Upper lobe of right lung (tissue), 1 donor: Measurements from ENCODE around the gene BCL11B. TPM values are rescaled to one million over a fixed set of nuclear protein-coding genes. Genes with fewer than 3 reads are reported as not detected.
"Not testable (repeated sequence)": the region's sequence is repeated elsewhere in the genome, so short reads cannot be mapped to it uniquely, and the experiment has no call there.

ENCODE experiments used
- ATAC-seq: fragments of 200-7000 bp; cut with Tn5 transposase; one replicate; pipeline ENCODE4 v1.9.1; 2020; ENCODE audit warnings: mild to moderate bottlenecking, moderate library complexity
- DNase-seq: peaks from one replicate; pipeline ENCODE4 v3.0.0-alpha.2; 2020
- H3K27ac ChIP-seq: fragments of 200-600 bp; one replicate; pipeline ENCODE4 v1.8.0; 2022
- H3K27me3 ChIP-seq: fragments of 200-600 bp; one replicate; pipeline ENCODE4 v1.8.0; 2022; ENCODE audit warnings: mild to moderate bottlenecking
- H3K36me3 ChIP-seq: fragments of 200-600 bp; one replicate; pipeline ENCODE4 v1.8.0; 2022
- H3K4me1 ChIP-seq: fragments of 200-600 bp; one replicate; pipeline ENCODE4 v1.8.0; 2022
- H3K4me3 ChIP-seq: fragments of 200-600 bp; one replicate; pipeline ENCODE4 v1.8.0; 2022; ENCODE audit warnings: mild to moderate bottlenecking
- H3K9me3 ChIP-seq: fragments of 200-600 bp; one replicate; pipeline ENCODE4 v1.8.0; 2022
- intact Hi-C: fragments of 100-400 bp; cut with DNase I; formaldehyde crosslinking; loops from one replicate; pipeline ENCODE4 v1.11.0; 2022
- total RNA-seq: library from RNA; stranded (reverse); fragmentation: NEBNext Ultra II Directional; extraction: Animal tissue kit (Norgen Biotek cat#: 25700); gene quantifications from one replicate; pipeline ENCODE4 v1.2.1, GENCODE V29; 2021
- TF ChIP-seq, protein P1 (sequence below): fragments of 200-600 bp; IDR thresholded peaks from one replicate; pipeline ENCODE4 v1.8.0; 2022; ENCODE audit warnings: antibody characterized with exemption
- donor health status: DM: no; HTN: yes; CAD: no; lungs with severe emphysema.

Gene BCL11B
- total RNA-seq, 1 donor from 2014 or later = 2.4 TPM

DNA sequence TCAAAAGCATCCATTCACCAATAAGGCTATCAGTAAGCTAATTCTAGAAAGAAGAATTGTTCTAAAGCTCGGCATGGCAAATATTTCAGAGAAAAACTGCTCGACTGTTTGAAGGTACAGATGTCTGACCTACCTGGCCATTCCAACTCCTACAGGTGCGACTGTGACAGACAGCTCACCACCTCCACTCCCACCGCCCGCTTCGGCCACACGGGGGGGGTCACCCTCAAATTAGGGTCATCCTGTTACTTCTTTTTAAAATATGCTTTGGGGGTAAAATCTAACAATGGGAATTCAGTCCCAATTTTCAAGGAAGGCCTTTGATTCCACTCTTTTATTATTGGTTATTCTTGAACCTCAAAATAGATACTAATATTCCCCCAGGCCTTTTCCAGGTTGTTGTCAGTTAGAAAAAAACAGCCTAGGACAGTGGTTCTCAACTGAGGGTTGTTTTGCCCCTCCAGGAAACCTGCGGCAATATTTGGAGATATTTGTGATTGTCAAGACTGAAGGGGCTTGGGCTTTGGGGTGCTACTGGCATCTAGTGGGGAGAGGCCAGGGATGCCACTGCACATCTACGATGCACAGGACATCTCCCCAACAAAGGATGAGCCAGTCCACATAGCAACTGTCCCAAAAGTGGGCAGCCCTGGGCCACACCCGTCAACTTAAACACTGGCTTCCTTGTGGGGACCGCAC, 81.2 kb downstream of the BCL11B start:
- no peaks in the 10 kb centered on the region for H3K36me3 ChIP-seq
- H3K27me3 ChIP-seq = no peaks in the 10 kb centered on the region
- DNase-seq (no peak), ATAC-seq (no peak)
- H3K4me3 ChIP-seq = no peak overlapping the region
- H3K9me3 ChIP-seq = no peaks in the 10 kb centered on the region
- TF ChIP-seq, protein P1, sequence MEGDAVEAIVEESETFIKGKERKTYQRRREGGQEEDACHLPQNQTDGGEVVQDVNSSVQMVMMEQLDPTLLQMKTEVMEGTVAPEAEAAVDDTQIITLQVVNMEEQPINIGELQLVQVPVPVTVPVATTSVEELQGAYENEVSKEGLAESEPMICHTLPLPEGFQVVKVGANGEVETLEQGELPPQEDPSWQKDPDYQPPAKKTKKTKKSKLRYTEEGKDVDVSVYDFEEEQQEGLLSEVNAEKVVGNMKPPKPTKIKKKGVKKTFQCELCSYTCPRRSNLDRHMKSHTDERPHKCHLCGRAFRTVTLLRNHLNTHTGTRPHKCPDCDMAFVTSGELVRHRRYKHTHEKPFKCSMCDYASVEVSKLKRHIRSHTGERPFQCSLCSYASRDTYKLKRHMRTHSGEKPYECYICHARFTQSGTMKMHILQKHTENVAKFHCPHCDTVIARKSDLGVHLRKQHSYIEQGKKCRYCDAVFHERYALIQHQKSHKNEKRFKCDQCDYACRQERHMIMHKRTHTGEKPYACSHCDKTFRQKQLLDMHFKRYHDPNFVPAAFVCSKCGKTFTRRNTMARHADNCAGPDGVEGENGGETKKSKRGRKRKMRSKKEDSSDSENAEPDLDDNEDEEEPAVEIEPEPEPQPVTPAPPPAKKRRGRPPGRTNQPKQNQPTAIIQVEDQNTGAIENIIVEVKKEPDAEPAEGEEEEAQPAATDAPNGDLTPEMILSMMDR = no peak
- H3K4me1 ChIP-seq = peaks cover 16% of the 10 kb centered on the region
- intact Hi-C loops = no loop called here
- H3K27ac ChIP-seq = peak overlapping the region; percentile 17

DNA sequence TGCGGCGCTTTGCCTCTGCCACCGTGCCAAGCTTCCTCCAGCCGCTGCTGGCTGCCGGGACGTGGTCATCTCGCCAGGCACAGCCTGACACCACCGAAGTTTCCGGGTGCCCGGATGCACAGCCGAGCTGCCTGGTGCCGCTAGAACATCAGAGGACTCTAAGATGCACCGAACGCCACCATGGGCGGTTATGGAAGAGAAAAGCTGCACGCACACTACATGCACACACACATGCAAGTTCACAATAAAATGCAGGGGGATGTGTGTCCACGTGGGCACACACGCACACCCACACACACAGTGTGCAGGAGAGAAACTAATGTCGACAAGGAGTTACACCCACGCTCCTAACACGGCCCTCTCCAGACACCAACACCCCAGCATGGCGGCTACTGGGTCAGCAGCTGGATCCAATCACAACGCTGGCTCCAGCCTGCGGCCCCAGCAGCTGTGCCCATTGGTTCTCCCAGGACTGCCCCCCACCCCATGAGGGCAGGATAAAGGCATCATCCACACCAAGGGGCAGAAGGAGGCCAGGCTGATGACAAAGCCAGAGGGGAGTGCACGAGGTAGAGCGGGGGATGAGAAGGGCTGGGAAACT, 82.7 kb downstream of the BCL11B start:
- TF ChIP-seq, protein P1 = no peak
- Histone ChIP-seq H3K9me3 (no peaks in the 10 kb centered on the region), H3K4me1 (peaks cover 16% of the 10 kb centered on the region), H3K27me3 (no peaks in the 10 kb centered on the region), H3K36me3 (no peaks in the 10 kb centered on the region), H3K27ac (no peak overlapping the region), H3K4me3 (no peak overlapping the region)
- intact Hi-C loops = no loop called here
- ATAC-seq (no peak), DNase-seq (no peak)

DNA sequence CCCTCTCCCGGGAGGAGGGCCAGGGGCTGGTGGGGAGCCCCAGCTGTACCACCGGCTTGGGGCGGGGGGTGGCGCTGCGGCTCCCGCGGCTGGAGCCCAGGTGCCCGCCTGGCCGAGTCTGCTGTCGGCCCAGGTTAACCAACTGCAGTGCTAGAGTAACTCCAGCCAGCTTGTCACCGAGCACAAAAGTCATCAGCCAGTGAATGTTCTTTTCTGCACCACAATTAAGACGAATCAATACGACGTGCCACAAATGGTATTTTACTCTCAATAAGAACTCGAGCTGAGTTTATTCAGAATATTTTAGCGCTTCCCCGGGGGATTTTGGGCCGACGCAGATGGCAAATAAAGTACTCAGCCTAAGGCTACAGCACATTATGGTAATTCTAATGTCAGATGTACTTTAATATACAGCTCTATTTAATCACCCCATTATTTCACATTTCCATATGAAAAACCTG, 83.2 kb downstream of the BCL11B start:
- no peak overlapping the region for H3K27ac ChIP-seq
- TF ChIP-seq, protein P1 = no peak

DNA sequence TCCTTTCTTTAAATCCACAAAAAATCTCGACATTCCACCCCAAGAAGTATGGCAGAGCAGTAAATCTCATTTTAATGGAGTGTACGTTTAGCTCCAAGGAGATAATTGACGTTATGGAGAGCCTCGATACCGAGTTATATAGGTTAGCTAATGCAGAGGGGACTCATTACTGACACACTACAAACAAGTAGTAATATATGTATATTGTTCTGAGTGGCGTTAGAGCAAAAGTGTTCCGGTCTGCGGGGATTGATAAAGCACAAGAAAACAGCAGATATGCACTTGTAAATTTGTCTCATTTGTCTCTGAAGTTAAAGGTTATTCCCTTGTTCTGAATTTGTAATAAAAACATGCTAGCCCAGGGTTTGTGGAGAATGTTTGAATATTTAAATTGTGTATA, 84.1 kb downstream of the BCL11B start:
- intact Hi-C loops = no loop called here
- TF ChIP-seq, protein P1 = no peak
- Histone ChIP-seq H3K27me3 (no peaks in the 10 kb centered on the region), H3K9me3 (no peaks in the 10 kb centered on the region), H3K4me1 (peaks cover 16% of the 10 kb centered on the region), H3K36me3 (no peaks in the 10 kb centered on the region), H3K27ac (no peak overlapping the region), H3K4me3 (no peak overlapping the region)
- DNase-seq = no peak
- ATAC-seq = no peak

More for the DNA sequence above, 83.2 kb downstream of the BCL11B start:
- Histone ChIP-seq H3K36me3 (no peaks in the 10 kb centered on the region), H3K4me1 (peaks cover 16% of the 10 kb centered on the region), H3K27me3 (no peaks in the 10 kb centered on the region), H3K9me3 (no peaks in the 10 kb centered on the region), H3K4me3 (no peak overlapping the region)
- DNase-seq (no peak), ATAC-seq (no peak)
- intact Hi-C loops = no loop called here

DNA sequence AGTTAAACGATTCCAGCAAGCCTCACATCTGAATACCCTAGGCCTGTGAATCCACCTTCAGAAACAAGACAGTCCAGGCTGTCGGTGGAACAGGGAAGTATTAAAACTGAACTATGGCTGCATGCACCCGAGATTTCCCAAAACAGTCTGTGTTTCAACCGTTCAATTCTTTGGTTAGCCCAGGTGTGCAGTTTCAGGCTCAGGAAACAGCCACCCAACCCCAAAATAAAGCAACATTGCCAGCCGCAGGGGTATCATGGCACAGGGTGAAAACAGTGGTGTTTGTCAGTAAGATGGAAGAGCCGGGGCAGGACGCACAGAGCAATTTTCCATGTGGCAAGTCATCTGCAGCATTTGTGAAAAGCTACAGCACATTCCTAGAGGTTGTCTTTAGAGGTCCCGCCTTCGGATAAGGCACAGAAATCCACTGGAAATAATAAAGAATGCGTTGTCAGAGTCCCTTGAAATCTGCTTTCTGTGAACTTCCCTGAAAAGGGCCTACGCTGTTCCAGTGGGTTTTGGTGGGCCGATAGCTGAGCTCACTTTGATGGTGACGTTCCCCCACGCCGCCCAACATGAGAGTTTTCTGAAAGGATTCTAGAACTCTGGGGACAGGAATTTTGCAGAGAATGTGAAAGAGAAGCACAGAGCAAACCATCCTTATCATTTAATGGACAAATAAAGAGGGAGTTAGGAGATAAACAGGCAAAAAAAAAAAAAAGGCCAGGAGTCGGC, 84.9 kb downstream of the BCL11B start:
- Histone ChIP-seq H3K27me3 (no peaks in the 10 kb centered on the region), H3K9me3 (no peaks in the 10 kb centered on the region), H3K36me3 (no peaks in the 10 kb centered on the region), H3K4me1 (peaks cover 12% of the 10 kb centered on the region), H3K4me3 (no peak overlapping the region), H3K27ac (no peak overlapping the region)
- ATAC-seq = no peak
- no peak for DNase-seq
- intact Hi-C loops = no loop called here
- TF ChIP-seq, protein P1 = no peak

DNA sequence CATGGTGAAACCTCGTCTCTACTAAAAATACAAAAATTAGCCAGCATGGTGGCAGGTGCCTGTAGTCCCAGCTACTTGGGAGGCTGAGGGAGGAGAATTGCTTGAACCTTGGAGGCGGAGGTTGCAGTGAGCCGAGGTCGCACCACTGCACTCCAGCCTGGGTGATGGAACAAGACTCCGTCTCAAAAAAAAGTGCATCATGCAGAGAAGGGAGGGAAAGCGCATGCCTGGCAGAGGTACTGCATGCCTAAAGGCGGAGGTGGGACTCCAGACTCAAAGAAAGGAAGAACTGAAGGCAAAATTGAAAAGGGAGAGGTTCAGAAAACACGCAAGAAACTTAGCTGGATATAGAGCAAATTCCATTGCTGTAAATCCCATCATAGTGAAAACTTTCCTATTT, 85.7 kb downstream of the BCL11B start:
- DNase-seq, H3K27me3 ChIP-seq, H3K27ac ChIP-seq, H3K9me3 ChIP-seq, H3K4me3 ChIP-seq, intact Hi-C loops, ATAC-seq, H3K36me3 ChIP-seq, H3K4me1 ChIP-seq: not testable (repeated sequence)
